SKM-1 (cell line): Measurements from ENCODE around the gene METTL8.
"Not testable (repeated sequence)": the region's sequence is repeated elsewhere in the genome, so short reads cannot be mapped to it uniquely, and the experiment has no call there.

Experiments used
- DNase-seq: peaks from one replicate; lab custom pipeline; 2025; ENCODE audit not compliant: unreplicated experiment; lab: John Stamatoyannopoulos, UW

METTL8 gene

DNA sequence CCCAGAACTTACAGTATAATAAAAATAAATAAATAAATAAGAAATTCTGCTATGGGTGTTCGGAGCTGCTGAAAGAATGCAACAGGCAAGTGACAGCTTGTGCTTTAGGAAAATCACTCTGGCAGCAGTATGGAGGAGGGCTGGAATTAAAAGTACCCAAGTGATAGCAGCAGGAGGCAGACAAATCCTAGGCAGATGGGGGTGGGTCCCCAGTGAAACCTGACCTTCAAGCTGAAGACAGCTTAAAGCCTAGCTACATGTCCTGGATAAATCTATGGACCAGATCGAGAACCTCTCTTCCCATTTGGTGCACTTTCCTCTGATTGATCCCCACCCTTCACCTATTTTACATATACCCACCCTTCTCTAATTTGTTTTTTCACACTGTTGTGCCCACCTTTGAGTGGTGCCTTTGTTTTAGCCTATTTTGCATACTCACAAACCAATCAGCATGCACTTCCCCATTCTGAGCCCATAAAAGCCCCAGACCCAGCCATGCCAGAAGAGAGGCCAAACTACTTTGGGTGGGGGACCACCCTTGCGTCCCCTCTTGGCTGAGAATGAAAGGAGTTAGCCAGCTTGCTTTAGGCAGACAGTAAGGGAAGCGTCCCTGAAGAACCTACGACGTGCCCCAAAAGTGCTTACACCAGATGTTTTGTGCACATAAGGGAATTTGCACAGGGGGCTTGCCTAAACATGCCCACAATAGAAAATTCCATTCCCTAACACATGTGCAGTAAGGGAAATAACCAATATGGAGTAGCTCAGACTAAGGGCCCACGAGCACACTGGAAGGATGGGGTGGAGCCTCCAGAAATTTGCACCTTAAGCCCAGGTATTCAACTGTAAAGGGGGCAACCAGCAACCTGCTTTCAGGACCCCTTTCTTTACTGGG, 3.0 kb downstream of the METTL8 start:
- no peak for DNase-seq

GRCh38 chr2:171422710-171423495, 10.9 kb downstream of the METTL8 start:
- not testable (repeated sequence) for DNase-seq

GRCh38 chr2:171420728-171421563, 12.8 kb downstream of the METTL8 start:
- DNase-seq: no peak

DNA sequence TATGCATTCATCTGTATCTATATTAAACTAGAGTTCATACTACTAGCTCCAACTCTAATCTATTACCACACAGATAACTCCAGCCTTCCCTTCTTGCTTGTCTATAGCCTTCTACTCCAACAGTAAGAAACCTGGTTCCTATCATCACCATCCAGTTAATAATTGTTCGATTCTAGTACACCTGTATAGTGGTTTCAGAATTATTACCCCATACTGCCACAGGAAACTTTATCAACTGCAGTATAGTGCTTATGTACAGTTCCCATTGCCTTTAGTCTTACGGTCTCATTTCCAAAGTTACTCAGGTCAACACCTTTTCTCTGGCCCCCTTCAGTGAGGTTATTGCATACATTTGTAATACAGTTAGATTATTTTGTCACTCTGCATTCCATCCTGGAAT, 14.5 kb downstream of the METTL8 start:
- no peak for DNase-seq

- DNase-seq: peak; percentile 60
These were observed 17.5 kb downstream of the METTL8 start for GRCh38 chr2:171416009-171416926.

DNA sequence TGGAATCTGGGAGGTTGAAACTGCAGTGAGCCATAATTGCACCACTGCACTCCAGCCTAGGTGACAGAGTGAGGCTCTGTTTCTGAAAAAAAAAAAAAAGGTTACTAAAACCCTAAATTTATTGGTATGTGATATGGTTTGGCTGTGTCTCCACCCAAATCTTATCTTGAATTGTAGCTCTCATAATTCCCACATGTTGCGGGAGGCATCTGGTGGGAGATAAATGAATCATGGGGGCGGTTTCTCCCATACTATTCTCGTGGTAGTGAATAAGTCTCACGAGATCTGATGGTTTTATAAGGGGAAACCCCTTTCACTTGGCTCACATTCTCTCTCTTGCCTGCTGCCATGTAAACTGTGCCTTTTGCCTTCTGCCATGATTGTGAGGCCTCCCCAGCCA, 19.1 kb downstream of the METTL8 start:
- not testable (repeated sequence) for DNase-seq

GRCh38 chr2:171412571-171413175, 21.1 kb downstream of the METTL8 start:
- DNase-seq: no peak

DNA sequence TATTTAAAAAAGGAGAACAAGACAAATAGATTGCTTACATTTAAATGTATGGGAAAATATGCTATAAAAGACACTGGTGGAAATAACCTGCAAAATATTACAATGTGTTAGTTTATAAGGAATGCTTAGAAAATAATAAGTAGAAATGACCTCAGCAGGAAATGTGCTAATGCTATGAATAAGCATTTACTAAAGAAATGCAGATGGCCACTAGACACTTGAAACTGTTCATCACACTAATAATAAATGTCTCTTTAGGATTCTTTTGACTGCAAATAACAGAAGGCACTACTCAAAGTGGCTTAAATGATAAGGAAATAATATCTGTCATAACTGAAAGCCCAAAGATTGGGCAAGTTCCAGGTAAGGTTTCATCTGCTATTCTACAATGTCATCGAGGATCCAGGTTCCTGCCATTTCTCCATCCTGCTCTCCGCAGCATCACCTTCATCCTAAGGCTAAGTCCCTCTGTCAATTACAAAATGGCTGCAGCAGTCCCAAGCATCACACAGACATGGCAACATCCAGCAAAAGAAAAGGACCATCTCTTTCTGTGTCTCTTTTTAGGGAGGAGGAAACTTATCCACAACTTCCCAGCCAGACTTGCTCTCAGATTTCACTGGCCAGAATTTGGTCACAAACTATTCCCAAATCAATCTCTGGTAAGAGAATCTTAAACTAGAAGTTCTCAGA, 21.9 kb downstream of the METTL8 start:
- no peak for DNase-seq

- no peak for DNase-seq
These were observed 22.6 kb downstream of the METTL8 start for GRCh38 chr2:171411214-171411613.

GRCh38 chr2:171410624-171411023, 23.2 kb downstream of the METTL8 start:
- no peak for DNase-seq

DNA sequence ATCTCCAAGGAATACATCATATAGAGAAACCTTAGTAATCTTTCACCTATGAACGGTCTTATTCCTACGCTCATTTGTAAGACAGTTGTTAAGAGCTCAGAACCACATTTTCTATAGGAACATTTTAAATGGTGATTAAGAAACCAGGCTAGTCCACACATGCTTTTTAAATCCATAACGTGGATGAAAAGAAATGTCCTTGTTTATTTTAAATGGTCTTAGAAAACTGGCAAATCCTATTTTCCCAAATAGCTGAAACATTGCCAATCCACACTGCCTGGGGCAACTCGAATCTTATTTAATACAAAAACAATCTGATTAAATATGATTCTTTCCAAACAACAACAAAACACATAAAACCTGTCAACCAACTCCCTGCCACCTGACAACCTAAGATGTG, 23.7 kb downstream of the METTL8 start:
- no peak for DNase-seq

- no peak for DNase-seq
These were observed 24.3 kb downstream of the METTL8 start for GRCh38 chr2:171409436-171409971.

DNA sequence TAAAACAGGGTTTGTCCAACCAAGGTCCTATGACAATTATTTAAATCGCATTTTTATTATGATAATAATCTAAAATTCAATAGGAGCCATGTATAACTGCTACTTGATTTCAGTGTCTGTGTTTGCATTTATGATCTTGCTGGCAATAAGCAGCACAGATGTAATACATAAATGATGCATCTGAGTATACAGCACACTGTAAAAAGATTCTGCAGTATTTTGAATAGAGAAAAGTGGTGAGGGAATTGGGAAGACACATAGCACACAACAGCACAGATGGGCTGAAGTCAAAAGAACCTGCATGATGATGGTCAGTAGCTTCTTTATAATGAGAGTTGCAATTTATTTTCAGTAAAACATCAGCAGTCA, 26.1 kb downstream of the METTL8 start:
- no peak for DNase-seq

DNA sequence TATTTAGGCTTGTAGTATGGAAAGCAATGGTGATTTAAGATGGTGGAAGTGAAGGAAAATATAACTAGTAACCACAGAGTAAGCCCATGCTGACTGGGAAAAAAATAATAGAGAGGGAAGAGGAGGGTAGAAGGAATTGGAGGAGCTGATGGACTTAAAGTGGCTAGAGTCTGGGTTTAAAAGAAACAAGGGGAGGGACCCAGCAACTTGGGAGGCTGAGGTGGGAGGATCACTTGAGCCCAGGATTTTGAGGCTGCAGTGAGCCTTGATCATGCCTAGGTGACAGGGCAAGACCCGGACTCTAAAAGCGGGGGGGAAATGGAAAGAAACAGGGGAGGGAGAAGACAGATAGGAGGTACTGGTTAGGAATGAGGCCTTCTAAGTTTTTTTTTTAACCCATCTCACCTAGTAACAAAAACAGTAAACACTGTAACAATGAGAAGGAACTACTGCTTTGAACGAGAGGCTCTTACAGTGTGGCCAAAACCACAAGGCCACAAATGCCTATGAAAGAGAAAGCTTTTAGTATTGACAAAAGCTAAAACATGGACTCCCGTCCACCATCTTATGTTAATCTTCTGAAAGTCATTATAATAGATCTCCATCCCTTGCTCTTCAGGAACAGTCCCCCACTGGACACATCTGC, 26.6 kb downstream of the METTL8 start:
- DNase-seq: no peak

DNA sequence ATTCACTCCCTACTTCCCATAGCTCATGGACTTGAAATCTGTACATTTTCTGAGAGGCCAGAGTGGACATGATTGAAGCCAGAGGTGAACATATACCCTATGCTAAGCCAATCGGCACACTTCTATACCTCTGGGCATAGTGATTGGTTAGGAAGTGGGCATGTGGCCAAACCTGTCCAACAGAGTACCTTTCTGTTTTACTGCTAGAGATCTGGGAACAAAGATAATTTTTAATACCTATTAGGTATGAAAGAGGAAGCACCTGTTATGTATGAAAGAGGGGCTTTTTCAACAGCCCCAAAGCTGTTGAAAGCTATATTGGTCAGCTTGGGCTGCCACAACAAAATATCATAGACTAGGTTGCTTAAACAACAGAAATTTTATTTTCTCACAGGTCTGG, 27.7 kb downstream of the METTL8 start:
- DNase-seq: no peak

GRCh38 chr2:171405546-171405945, 28.2 kb downstream of the METTL8 start:
- no peak for DNase-seq

GRCh38 chr2:171404719-171405118, 29.1 kb downstream of the METTL8 start:
- DNase-seq: no peak

DNA sequence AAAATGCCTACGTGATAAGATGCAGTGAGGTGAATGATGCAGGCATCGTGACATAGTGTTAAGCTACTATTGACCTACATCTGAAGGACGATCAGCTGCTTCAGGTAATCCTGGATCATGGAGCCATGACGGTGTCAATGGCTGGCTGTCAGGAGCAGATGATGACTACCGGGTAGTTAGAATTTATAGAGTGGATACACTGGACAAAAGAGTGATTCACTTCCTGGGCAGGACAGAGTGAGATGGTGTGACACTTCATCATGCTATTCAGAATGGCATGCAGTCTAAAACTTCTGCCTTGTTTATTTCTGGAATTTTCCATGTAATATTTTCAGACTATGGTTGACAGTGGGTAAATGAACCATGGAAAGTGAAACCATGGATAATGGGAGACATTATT, 29.5 kb downstream of the METTL8 start:
- no peak for DNase-seq
